Metanephros (tissue), 2 donors: ENCODE measurements around the gene TRAF4. TPM values are rescaled to one million over a fixed set of nuclear protein-coding genes. Genes with fewer than 3 reads are reported as not detected.

Experiments used
- small RNA-seq: library from RNA; depleted of rRNA; stranded (forward); fragments of <200 nt; gene quantifications from one replicate; pipeline ENCODE3, GENCODE V24; 2014; ENCODE audit warnings: low replicate concordance
- total RNA-seq: library from RNA; depleted of rRNA; stranded (reverse); fragments of >200 nt; gene quantifications from one replicate; pipeline ENCODE4 v1.2.3, GENCODE V29; 2014

TRAF4 gene
- 141 TPM for total RNA-seq

GRCh38 chr17:28743243-28744103 is at the start of gene TRAF4:
Gene TRAF4, plus strand, starts transcription at chr17:28744011. Its CDS starts 102 bp downstream, at chr17:28744113.

GRCh38 chr17:28711723-28712031 is 32.1 kb upstream of the TRAF4 start, which contains the start of gene PROCA1:
Gene PROCA1, minus strand, starts transcription at chr17:28711888. Its CDS starts 228 bp downstream, at chr17:28711660.

GRCh38 chr17:28717578-28718332 is 26.1 kb upstream of the TRAF4 start, which contains the start of gene RAB34:
Gene RAB34, minus strand, starts transcription at chr17:28717868. Its CDS starts 602 bp downstream, at chr17:28717266.

GRCh38 chr17:28726226-28726626 is 17.6 kb upstream of the TRAF4 start, which contains the start of gene TLCD1:
Gene TLCD1, minus strand, starts transcription at chr17:28726233. Its CDS starts 136 bp downstream, at chr17:28726097.

GRCh38 chr17:28728364-28729200 is 15.2 kb upstream of the TRAF4 start, which contains the start of gene NEK8:
Gene NEK8, plus strand, starts transcription at chr17:28728788. Its CDS starts 26 bp downstream, at chr17:28728814.

Small RNAs within 50 kb of the gene (small RNA-seq; reads per million reads assigned to genes)
- gene SNORD42A (not detected), gene SNORD42B (not detected), gene SNORD4A (not detected), gene SNORD4B (not detected)

Other genes with a start within 250 kb of the TRAF4 start
- gene FOXN1, start 237.7 kb upstream of the TRAF4 start, total RNA-seq = 0.23 TPM
- 102 TPM for gene UNC119, start 191.4 kb upstream of the TRAF4 start, total RNA-seq
- gene PIGS, start 172.5 kb upstream of the TRAF4 start, total RNA-seq = 75.0 TPM
- gene ALDOC, start 167.1 kb upstream of the TRAF4 start, total RNA-seq = 15.1 TPM
- gene SPAG5, start 145.0 kb upstream of the TRAF4 start, total RNA-seq = 26.7 TPM
- gene RSKR, start 129.8 kb upstream of the TRAF4 start, total RNA-seq = 16.0 TPM
- gene BLTP2, start 98.9 kb upstream of the TRAF4 start, total RNA-seq = 119 TPM
- 43.9 TPM for gene SDF2, start 82.1 kb upstream of the TRAF4 start, total RNA-seq
- 88.8 TPM for gene SUPT6H, start 81.8 kb upstream of the TRAF4 start, total RNA-seq
- 3.3 TPM for gene PROCA1, start 32.1 kb upstream of the TRAF4 start, total RNA-seq
- 110 TPM for gene RAB34, start 26.1 kb upstream of the TRAF4 start, total RNA-seq
- gene RPL23A, start 24.0 kb upstream of the TRAF4 start, total RNA-seq = 613 TPM
- 6.1 TPM for gene TLCD1, start 17.8 kb upstream of the TRAF4 start, total RNA-seq
- 7.1 TPM for gene NEK8, start 15.2 kb upstream of the TRAF4 start, total RNA-seq
- 9.5 TPM for gene FAM222B, start 98.8 kb downstream of the TRAF4 start, total RNA-seq
- gene ERAL1, start 111.0 kb downstream of the TRAF4 start, total RNA-seq = 38.7 TPM
- 49.9 TPM for gene FLOT2, start 153.7 kb downstream of the TRAF4 start, total RNA-seq
- gene DHRS13, start 159.1 kb downstream of the TRAF4 start, total RNA-seq = 18.7 TPM
- 38.2 TPM for gene PHF12, start 207.5 kb downstream of the TRAF4 start, total RNA-seq